ENCODE measurements around the gene EDDM3A.

EDDM3A gene

DNA sequence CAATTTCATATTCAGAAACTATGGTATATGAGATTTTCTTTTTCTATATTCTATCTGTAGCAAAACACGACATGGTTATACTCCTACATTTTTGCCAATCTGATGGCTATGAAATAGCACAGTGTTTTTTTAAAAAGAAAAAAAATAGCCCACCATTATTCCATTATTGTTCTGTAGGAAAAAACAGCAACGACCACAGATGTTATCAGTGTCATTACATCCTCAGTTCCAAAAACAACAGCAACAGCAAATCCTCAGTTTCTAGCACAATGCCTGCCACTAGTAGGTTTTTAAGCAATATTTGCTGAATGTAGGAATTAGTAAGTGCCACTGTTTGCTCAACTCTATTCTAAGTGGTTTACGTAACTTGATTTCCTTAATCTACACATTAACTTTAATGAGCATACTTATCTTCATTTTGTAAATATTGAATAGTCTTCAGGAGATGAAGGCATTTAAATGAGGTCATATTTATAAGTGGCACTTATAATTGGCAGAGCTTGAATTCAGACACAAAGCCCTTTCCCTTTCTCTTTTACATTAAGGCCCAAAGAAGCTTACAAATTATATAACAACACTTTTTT lies 43.6 kb downstream of the EDDM3A start:
- DNase-seq (ENCODE audit: low read depth), result no peak

GRCh38 chr14:20790464-20791116 lies 44.9 kb downstream of the EDDM3A start:
- no peak for DNase-seq (ENCODE audit: low read depth)

DNA sequence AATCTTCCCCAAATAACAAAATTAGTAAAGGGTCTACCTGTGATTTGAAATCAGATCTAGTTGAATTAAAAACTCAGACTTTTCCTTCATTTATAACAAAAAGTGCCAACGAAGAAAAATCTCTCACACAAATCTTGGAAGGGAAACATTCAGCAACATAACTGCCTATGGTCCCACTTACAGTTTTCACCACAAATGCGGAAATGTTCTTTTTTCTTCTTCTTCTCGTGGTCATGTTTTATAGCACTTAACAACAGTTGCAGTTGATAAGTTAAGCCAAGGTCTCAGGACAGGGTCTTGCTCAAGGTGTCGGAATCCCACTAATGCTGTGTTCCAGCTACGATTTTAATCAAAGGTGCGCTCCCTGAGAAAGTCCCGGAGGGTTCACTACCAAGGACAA lies 45.5 kb downstream of the EDDM3A start:
- DNase-seq (ENCODE audit: low read depth), result no peak

DNA sequence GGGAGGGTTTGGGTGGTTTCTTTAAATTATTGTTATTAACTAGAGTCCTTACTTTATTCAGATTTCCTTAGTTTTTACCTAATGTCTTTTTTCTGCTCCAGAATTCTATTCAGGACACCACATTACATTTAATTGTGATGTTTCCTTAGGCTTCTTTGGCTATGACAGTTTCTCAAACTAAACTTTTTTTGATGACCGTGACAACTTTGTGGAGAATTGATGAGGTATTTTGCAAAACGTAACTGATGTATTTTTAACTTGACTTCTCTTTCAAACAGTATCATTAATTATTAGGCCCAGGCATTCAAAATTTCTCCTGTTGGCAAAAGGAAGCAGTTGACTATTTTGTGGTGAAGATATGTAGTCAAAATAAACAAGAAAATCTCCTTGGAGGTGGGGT lies 45.9 kb downstream of the EDDM3A start:
- DNase-seq (ENCODE audit: low read depth), result no peak

DNA sequence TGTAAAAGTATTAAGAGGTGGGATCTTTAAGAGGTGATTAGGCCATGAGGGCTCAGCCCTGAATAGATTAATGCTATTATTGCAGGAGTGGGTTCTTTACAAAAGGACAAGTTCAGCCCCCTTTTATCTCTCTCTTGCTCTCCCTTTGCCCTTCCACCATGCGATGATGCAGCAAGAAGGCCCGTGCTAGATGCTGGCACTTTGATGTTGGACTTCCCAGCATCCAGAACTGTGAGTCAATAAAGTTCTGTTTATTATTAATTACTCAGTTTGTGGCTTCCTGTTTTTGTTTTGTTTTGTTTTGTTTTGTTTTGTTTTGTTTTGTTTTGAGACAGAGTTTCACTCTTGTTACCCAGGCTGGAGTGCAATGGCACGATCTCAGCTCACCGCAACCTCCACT lies 46.9 kb downstream of the EDDM3A start:
- DNase-seq (ENCODE audit: low read depth), result no peak

DNA sequence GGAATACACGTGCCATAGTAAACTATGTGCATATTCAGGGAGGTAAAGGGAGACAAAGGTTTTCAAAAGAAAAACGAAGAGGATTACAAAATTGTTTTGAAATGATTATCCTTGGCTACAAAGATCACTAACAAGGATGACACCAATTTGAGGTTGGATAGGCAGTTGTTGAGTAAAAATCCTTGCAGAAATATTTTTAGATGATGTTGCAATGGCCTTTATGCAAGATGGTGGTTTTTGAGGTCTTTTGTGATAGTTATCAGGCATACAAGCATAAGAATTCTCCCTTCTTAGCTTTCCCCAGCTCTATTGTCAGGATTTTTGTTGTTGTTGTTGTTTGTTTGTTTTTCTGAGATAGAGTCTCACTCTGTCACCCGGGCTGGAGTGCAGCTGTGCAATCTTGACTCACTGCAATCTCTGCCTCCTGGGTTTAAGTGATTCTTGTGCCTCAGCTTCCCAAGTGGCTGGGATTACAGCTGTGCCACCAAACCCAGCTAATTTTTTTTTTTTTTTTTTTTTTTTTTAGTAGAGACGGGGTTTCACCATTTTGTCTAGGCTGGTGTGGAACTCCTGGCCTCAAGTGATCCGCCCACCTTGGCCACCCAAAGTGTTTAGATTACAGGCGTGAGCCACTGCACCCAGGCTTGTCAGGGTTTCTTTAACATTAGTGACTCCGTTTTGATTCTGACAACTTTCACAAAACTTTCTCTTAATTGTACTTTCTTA lies 49.1 kb downstream of the EDDM3A start:
- DNase-seq (ENCODE audit: low read depth), result no peak

DNA sequence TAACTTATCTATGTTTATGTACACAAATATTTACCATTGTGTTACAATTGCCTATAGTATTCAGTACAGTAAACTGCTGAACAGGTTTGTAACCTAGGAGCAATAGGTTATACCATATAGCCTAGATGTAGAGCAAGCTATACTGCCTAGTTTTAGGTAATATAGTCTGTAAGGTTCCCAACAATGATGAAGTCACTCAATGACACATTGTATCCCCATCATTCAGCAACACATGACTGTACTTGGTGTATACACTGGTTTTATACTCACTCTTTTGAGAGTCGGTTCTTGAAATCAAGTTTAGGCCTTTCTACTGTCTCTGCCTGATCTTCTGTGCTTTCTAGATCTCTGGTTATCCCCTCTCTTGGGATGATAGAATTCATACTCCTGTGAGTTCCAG lies 51.5 kb downstream of the EDDM3A start:
- DNase-seq (ENCODE audit: low read depth), result no peak
